ENCODE results near the gene KIRREL3.

DNA sequence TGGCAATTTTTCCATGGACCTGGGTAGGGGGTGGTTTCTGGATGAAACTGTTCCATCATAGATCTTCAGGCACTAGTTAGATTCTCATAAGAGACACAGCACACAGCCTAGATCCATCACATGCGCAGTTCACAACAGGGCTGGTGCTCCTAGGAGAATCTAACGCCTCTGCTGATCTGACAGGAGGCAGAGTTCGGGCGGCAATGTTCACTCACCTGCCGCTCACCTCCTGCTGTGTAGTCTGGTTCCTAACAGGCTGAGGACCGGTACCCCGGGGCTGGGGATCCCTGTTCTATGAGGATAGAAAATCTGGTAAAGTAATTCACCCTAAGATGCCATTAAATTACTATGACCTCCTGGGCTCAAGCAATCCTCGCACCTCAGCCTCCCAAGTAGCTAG, 318.0 kb downstream of the KIRREL3 start:
- TF ChIP-seq EZH2phosphoT487 (IDR thresholded peaks at IDR 0.05; ENCODE audit: borderline replicate concordance, low read length) = no peak
- TF ChIP-seq, protein P1, sequence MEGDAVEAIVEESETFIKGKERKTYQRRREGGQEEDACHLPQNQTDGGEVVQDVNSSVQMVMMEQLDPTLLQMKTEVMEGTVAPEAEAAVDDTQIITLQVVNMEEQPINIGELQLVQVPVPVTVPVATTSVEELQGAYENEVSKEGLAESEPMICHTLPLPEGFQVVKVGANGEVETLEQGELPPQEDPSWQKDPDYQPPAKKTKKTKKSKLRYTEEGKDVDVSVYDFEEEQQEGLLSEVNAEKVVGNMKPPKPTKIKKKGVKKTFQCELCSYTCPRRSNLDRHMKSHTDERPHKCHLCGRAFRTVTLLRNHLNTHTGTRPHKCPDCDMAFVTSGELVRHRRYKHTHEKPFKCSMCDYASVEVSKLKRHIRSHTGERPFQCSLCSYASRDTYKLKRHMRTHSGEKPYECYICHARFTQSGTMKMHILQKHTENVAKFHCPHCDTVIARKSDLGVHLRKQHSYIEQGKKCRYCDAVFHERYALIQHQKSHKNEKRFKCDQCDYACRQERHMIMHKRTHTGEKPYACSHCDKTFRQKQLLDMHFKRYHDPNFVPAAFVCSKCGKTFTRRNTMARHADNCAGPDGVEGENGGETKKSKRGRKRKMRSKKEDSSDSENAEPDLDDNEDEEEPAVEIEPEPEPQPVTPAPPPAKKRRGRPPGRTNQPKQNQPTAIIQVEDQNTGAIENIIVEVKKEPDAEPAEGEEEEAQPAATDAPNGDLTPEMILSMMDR (conservative IDR thresholded peaks at IDR 0.05; ENCODE audit: low read depth, low read length) = no peak

Measured in PC-3 (cell line).